DMS 273 (cell line): ENCODE data around the gene TRMT2A.
A peak's percentile ranks its signal among the peaks of the same experiment; 100 is the strongest.

Experiments used
- DNase-seq: peaks from one replicate; lab custom pipeline; 2025; ENCODE audit not compliant: unreplicated experiment; lab: John Stamatoyannopoulos, UW

Gene TRMT2A

DNA sequence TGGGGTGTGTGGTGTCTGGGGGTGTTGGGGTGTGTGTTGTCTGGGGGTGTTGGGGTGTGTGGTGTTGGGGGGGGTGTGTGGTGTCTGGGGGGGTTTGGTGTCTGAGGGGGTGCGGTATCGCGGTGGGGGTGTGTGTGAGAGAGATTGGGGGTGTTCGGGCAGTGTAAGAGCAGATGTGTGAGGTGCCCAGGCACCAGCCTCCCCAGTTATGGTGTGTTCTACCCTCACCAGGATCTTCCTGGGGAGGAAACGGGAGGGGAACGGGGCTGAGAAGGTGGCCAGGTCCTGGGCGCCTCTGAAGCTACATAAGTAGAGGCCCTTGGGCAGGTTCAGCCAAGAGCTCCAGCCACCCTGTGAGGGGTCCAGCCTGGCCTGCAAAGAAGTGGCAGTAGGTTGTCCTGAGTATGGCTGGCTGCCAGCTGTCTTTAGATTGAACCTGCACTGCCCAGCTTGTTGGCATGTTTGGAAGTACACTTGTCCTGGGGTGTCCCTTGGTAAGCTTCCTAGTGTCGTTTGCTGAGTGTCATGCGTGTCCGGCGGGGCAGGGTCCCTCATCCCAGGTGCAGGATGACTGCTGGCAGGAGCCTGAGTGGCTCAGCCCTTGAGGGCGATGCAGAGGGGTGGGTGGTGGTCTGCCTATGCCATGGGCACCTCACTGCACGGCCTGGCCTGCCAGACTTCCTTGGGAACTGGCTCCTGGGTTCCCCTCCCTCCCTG is 6.5 kb upstream of the TRMT2A start:
- no peak for DNase-seq

DNA sequence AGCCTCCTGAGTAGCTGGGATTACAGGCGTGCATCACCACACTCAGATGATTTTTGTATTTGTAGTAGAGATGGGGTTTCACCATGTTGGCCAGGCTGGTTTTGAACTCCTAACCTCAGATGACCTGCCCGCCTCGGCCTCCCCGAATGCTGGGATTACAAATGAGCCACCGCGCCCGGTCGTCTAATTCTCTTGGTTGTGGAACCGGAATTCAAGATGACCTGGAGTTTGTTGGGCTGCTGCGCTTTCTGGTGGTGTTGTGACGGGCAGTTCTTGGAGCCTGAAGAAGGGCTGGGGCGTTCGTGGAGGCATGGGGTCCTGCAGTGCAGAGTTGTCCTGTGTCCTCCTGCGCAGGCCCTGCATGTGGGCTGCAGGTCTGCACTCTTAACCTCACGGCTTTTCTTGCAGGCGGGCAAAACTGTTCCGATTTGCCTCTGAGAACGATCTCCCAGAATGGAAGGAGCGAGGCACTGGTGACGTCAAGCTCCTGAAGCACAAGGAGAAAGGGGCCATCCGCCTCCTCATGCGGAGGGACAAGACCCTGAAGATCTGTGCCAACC is 4.9 kb upstream of the TRMT2A start:
- no peak for DNase-seq

- DNase-seq, result peak; percentile 26
Measured at GRCh38 chr22:20118300-20119020, 1.4 kb upstream of the TRMT2A start.

DNA sequence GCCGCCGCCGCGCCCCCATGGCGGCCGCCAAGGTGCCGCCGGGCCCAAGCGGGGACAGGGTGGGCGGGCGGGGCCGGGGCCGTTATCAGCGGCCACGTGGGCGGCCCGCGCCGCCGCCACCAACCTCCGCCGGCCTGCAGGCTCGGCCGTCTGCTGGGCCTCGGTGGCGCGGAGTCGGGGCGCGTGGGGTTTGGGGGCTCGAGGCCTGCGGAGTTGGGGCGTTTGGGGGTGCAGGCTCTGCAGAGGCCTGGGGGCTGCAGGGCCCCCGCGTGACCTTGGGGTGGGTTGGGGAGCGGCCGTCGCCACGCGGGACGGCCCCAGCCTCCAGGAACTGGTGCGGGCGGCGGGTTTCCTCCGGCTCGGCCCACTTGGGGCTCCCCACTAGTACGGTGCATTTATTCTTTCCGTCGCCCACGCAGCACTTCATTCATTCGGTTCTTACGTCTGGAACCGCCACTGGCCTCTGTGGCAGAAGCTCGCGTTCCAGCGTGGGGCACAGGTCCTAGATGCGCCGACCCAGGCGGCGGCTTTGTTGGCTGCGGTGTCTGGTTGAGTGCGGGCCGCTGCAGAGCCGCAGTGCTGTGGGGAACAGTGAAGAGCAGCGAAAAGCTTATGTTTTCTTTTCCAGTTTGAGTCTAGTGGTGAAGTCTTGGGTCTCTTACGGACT is 740 bp upstream of the TRMT2A start:
- DNase-seq, result peak; percentile 44

DNA sequence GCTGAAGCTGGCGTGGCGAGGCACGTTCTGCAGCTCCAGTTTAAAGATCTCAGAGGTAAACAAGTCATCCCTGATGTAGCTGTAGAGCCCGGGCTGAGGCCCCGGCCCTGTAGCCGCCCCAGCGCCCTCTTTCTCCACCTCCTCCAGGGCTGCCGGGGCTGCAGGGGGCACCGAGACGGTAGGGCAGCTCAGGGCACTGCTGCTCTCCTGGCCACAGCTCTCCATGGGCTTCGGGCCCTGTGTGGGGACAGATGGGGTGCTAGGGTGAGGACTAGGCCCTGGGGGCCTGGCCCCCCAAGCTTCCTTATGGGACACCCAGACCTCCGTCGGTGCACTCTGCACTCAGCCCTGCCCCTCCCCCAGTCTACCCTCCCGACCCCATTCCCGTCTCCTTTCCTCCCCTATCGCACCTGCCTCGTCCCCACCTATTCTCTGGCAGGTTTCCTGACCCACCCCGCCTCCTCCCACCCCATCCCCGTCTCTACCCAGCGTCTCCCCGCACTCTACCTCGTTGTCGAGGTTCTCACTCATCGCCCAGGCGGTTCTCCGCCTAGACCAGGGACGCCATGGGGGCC is 563 bp downstream of the TRMT2A start:
- peak; percentile 57 for DNase-seq

DNA sequence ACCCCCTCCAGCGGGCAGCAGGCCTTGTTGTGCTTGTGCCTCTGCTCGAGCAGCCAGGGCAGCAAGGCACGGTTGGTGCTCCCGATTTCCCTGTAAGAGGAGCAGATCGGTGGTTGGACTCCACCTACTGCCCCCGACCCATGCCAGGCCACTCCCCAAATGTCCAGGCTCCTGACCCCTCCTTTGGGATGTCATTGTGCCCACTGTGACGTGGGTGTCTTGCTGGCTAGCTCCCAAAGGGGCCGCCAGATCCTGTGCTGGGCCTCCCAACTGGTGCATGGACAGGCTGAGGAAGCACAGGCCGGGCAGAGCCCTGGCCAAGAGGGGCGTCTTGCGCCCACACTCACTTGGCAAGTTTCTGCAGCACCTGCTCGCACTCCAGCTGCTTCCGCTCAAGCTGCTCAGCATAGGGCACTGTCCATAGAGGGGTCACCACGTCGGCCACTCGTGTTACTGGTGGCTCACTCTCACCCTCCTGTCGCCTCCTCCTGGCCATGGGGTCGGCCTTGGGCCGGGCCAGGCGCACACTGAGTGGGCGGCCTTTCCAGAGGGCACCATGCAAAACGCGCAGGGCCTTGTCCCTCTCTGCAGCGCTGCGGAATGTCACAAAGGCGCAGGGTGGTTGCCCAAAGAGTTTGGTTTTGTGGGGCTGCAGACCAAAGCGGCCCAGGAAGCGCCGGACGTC is 1.2 kb downstream of the TRMT2A start, which contains the start of gene RANBP1:
RANBP1 (plus strand) TSS at position 414 of the 685 bp plus-strand sequence; CDS start at position 495, 81 bp downstream.
- no peak for DNase-seq

DNA sequence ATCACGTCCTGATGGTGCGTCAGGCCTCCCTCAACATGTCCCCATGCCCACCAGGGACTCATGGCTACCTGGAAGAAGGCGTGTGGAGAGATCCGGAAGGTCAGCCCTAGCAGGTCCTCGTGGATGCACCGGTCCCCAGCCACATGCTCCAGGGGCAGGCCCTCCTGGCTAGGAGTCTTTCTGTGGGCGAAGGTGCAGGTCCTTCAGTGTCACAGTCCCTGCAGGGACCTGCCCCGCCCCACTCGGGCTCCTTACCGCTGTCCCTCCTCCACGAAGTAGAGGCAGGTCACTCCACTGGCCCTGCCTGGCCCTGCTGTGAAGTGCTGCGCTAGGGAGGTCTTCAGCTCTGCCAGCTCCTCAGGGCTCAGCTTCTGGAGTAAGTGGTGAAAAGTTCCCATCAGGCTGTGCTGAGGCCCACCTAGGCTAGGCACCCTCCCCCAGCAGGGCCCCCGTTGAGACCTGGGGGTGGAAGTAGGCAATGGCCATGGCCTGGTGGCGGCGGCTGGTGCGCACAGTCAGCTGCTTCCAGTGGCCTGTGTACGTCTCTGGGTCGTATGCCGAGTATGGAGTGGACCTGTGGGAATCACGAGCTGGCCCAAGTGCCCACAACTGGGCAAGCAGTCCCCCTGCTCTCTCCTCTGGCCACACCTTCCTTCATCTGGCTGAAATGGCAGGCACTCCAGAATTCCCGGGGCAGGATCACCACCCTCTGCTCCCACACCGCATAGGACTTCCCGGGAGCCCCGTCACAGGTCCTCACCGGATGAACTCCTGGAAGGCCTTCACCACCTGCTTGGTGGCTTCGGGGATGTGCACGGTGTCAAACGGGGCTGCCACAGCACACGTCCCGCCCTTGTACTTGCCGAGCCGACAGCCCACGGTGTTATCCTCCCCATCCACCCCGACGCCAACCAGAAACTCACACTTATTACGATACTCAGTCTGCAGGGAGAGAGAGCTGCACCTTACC is 2.2 kb downstream of the TRMT2A start:
- DNase-seq, result no peak

- no peak for DNase-seq
Measured at GRCh38 chr22:20113551-20114310, 3.3 kb downstream of the TRMT2A start.

DNA sequence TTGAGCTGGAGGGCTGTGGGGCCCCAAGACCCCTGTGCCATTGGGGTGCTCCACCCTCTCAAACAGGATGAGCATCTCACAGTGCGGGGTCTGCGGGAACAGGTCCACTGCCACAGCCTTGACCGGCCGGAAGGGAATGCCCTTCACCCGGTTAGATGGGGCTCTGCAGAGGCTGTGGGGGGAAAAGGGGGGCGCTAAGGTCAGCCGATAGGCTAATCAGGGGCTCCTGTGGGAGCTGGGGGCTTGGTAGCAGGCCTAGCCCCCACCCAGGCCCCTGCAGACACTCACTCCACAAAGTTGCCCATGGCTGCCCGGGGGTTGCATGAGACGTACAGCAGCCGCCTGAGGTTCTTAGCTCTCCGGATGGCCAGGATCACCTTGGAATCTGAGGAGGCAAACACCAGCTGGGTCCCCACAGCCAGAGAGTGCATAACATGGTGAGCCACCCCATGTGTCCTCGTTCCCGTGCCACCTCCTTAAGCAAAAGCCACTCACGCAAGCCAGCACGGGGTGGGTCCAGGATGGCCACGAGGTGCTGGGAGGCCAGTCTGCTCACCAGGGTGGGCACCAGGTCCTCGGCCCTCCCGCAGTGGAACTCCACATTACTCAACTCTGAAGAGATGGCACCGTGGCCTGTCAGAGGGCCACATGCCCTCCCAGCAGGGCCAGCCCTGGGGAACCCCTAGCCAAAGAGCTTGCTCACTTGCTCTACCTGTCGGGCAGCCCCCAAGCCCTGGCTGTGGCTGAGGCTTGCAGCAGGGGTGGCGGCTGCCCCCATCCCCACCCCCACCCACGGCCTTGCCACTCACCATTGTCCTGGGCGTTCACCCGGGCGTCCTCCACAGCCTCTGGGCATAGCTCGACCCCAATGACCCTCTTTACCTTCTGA is 4.2 kb downstream of the TRMT2A start:
- no peak for DNase-seq

- peak; percentile 54 for DNase-seq
Measured at GRCh38 chr22:20111689-20112622, 5.1 kb downstream of the TRMT2A start.

GRCh38 chr22:20111045-20111688 is 5.9 kb downstream of the TRMT2A start:
- DNase-seq, result peak; percentile 74

GRCh38 chr22:20110359-20110985 is 6.6 kb downstream of the TRMT2A start:
- no peak for DNase-seq

GRCh38 chr22:20109411-20110358 is 7.3 kb downstream of the TRMT2A start:
- DNase-seq, result no peak

DNA sequence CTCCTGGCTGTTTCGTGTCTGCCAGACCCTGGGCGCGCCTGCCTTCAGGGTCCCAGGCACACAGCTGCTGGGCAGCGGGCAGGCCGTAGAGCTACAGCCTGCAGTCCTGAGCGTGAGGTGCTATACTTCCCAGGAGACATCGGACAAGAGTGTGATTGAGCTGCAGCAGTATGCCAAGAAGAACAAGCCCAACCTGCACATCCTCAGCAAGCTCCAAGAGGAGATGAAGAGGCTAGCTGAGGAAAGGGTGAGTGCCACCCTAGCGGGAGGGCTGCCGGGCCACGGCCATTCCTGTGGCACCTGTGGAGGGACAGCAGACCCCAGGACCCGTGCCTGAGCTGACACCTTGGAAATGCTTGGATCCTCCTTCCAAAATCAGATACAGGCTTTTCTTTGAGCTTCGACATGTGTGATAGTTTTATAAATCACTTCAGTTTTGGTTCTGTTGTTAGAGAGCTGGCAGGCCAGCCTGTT is 8.2 kb downstream of the TRMT2A start:
- DNase-seq, result no peak
